ENCODE results near the gene SLC5A12.

The SLC5A12 gene

DNA sequence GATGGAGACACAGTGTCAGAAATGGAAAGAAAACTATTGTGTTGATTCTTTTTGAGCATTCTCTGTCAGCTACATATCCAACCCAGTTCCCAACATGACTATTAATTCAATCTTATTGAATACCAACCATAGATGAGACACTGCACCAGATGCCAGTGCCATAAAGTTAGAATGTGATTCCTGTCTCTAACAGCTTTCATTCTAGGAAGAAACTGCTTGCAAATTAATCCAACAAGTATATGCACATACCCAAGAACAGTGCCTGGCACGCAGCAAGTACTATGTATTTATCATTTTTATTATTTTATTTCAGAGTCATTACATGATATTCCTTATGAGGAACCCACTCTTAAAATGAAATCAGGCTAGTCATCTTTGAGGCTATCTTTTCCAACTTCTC lies 34.5 kb downstream of the SLC5A12 start:
- Histone ChIP-seq H3K27me3 (ENCODE audit: insufficient read depth, poor library complexity, severe bottlenecking) (no peaks in the 10 kb centered on the region), H3K4me3 (replicated peaks; ENCODE audit: insufficient read depth, low read length) (no peak overlapping the region), H3K27ac (replicated peaks) (no peak overlapping the region)
- TF ChIP-seq, protein P1, sequence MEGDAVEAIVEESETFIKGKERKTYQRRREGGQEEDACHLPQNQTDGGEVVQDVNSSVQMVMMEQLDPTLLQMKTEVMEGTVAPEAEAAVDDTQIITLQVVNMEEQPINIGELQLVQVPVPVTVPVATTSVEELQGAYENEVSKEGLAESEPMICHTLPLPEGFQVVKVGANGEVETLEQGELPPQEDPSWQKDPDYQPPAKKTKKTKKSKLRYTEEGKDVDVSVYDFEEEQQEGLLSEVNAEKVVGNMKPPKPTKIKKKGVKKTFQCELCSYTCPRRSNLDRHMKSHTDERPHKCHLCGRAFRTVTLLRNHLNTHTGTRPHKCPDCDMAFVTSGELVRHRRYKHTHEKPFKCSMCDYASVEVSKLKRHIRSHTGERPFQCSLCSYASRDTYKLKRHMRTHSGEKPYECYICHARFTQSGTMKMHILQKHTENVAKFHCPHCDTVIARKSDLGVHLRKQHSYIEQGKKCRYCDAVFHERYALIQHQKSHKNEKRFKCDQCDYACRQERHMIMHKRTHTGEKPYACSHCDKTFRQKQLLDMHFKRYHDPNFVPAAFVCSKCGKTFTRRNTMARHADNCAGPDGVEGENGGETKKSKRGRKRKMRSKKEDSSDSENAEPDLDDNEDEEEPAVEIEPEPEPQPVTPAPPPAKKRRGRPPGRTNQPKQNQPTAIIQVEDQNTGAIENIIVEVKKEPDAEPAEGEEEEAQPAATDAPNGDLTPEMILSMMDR (IDR thresholded peaks at IDR 0.05; ENCODE audit: insufficient read depth, low read length): no peak
- TF ChIP-seq GABPA (IDR thresholded peaks at IDR 0.05; ENCODE audit: low read depth) (no peak), SPI1 (IDR thresholded peaks at IDR 0.05; ENCODE audit: borderline replicate concordance, low read depth) (no peak), POLR2AphosphoS5 (IDR thresholded peaks at IDR 0.05; ENCODE audit: low read depth) (no peak)
- TF ChIP-seq, protein P2, sequence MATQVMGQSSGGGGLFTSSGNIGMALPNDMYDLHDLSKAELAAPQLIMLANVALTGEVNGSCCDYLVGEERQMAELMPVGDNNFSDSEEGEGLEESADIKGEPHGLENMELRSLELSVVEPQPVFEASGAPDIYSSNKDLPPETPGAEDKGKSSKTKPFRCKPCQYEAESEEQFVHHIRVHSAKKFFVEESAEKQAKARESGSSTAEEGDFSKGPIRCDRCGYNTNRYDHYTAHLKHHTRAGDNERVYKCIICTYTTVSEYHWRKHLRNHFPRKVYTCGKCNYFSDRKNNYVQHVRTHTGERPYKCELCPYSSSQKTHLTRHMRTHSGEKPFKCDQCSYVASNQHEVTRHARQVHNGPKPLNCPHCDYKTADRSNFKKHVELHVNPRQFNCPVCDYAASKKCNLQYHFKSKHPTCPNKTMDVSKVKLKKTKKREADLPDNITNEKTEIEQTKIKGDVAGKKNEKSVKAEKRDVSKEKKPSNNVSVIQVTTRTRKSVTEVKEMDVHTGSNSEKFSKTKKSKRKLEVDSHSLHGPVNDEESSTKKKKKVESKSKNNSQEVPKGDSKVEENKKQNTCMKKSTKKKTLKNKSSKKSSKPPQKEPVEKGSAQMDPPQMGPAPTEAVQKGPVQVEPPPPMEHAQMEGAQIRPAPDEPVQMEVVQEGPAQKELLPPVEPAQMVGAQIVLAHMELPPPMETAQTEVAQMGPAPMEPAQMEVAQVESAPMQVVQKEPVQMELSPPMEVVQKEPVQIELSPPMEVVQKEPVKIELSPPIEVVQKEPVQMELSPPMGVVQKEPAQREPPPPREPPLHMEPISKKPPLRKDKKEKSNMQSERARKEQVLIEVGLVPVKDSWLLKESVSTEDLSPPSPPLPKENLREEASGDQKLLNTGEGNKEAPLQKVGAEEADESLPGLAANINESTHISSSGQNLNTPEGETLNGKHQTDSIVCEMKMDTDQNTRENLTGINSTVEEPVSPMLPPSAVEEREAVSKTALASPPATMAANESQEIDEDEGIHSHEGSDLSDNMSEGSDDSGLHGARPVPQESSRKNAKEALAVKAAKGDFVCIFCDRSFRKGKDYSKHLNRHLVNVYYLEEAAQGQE (IDR thresholded peaks at IDR 0.05; ENCODE audit: insufficient replicate concordance, low read depth): no peak
- no peak for DNase-seq (ENCODE audit: low read depth in 1 of 2, low spot score in 1 of 2)

DNA sequence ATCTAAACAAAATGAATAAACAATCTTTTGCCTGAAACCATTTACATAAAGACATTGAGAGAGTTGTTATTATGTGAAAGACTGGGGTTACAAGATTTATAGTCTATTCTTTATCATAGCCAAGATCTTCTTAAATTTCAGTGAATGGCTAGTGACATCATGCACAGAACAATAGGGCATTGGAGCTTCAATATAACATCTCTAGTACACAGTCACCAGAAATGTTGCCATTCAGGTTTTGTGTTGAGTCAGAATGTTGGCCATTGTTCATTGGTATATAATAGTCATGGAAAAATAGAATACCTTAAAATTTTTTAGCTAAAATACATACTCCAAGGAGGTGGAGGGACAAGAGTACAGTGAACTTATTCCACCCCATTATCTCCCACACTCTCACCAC lies 44.3 kb downstream of the SLC5A12 start:
- Histone ChIP-seq H3K27ac (replicated peaks) (no peak overlapping the region), H3K27me3 (ENCODE audit: insufficient read depth, poor library complexity, severe bottlenecking) (no peaks in the 10 kb centered on the region), H3K4me3 (replicated peaks; ENCODE audit: insufficient read depth, low read length) (no peak overlapping the region)
- DNase-seq (ENCODE audit: low read depth in 1 of 2, low spot score in 1 of 2): no peak
- TF ChIP-seq POLR2AphosphoS5 (IDR thresholded peaks at IDR 0.05; ENCODE audit: low read depth) (no peak), SPI1 (IDR thresholded peaks at IDR 0.05; ENCODE audit: borderline replicate concordance, low read depth) (no peak), GABPA (IDR thresholded peaks at IDR 0.05; ENCODE audit: low read depth) (no peak)
- TF ChIP-seq, protein P2 (IDR thresholded peaks at IDR 0.05; ENCODE audit: insufficient replicate concordance, low read depth): no peak
- TF ChIP-seq, protein P1 (IDR thresholded peaks at IDR 0.05; ENCODE audit: insufficient read depth, low read length): no peak

DNA sequence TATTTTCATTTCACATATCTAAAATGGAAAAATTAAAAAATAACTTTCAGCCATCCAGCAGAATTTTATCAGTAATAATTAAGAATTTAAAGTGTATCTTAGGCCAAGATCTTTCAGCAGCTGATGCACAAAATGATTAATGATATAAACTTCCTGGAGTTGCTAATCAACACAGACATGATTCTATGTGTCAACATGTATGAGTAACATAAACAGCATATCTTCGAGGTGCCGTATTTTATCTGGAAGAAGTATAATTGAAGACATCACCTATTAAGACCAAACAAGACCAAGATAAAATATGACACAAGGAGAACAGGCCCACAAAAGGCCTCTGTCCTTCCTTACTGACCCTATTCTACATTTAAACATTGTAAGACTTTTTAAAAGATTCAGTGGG lies 45.2 kb downstream of the SLC5A12 start:
- DNase-seq (ENCODE audit: low read depth in 1 of 2, low spot score in 1 of 2): no peak
- H3K27me3 ChIP-seq (ENCODE audit: insufficient read depth, poor library complexity, severe bottlenecking): no peaks in the 10 kb centered on the region
- TF ChIP-seq GABPA (IDR thresholded peaks at IDR 0.05; ENCODE audit: low read depth) (no peak), POLR2AphosphoS5 (IDR thresholded peaks at IDR 0.05; ENCODE audit: low read depth) (no peak)
- TF ChIP-seq, protein P2 (IDR thresholded peaks at IDR 0.05; ENCODE audit: insufficient replicate concordance, low read depth): no peak
- TF ChIP-seq, protein P1 (IDR thresholded peaks at IDR 0.05; ENCODE audit: insufficient read depth, low read length): no peak
- H3K27ac ChIP-seq (replicated peaks): no peak overlapping the region
- H3K4me3 ChIP-seq (replicated peaks; ENCODE audit: insufficient read depth, low read length): no peak overlapping the region

Measured in HL-60 (cell line).